ENCODE data around the gene DIPK1B. TPM values are rescaled to one million over a fixed set of nuclear protein-coding genes. Genes with fewer than 3 reads are reported as not detected.

DIPK1B gene
- total and polyA plus RNA-seq, 10 donors, result 5.2 to 26.5 (median 12.3) TPM

DNA sequence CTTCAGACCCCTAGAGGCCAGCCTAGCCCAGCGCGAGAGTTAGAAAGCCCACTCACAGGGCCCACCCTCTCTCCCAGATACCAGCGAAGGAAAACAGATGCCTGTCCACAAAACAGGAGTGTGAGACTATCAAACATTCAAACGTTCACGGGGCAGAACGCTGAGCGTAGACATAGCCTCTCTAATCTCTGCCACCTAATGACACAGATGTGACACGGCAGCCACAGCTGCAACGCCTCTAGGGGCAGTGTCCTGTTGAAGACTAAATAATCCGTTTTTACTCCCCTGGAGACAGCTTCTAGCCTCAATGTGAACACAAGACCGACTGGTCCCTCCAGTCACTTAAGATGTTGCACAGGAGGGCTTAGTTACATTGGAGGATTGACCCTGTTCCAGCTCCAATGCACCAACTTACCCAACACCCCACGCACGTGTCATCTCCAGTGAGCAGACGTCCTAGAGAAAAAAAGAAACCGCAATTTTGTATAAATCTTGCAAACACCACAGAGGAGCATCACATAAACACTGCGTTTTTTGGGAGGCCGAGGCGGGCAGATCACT, 14.3 kb downstream of the DIPK1B start:
- WGBS, 5 donors, result 13 to 20% (median 14%) methylated on average over 16 to 18 of the region's 18 CpGs
- Histone ChIP-seq H3K4me3 (peak overlapping the region; percentile 77 to 97 (median 88)), H3K27me3 (replicated peaks in 1 of 7) (peaks cover 0 to 10% (median 0%) of the 10 kb centered on the region in 7 donors), H3K4me1 (peaks cover 17 to 80% (median 66%) of the 10 kb centered on the region in 6 donors), H3K36me3 (peaks cover 6 to 51% (median 45%) of the 10 kb centered on the region in 6 donors), H3K27ac (peak overlapping the region in 4 of 8 donors; percentile 33 to 90 (median 84)), H3K9me3 (no peaks in the 10 kb centered on the region)
- TF ChIP-seq, protein P1, sequence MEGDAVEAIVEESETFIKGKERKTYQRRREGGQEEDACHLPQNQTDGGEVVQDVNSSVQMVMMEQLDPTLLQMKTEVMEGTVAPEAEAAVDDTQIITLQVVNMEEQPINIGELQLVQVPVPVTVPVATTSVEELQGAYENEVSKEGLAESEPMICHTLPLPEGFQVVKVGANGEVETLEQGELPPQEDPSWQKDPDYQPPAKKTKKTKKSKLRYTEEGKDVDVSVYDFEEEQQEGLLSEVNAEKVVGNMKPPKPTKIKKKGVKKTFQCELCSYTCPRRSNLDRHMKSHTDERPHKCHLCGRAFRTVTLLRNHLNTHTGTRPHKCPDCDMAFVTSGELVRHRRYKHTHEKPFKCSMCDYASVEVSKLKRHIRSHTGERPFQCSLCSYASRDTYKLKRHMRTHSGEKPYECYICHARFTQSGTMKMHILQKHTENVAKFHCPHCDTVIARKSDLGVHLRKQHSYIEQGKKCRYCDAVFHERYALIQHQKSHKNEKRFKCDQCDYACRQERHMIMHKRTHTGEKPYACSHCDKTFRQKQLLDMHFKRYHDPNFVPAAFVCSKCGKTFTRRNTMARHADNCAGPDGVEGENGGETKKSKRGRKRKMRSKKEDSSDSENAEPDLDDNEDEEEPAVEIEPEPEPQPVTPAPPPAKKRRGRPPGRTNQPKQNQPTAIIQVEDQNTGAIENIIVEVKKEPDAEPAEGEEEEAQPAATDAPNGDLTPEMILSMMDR (IDR thresholded peaks at IDR 0.05 in 8 of 11, conservative IDR thresholded peaks at IDR 0.05 in 3 of 11), result peak in 9 of 11 experiments; percentile 14 to 61 (median 43)
- no peak for TF ChIP-seq POLR2AphosphoS5 (IDR thresholded peaks at IDR 0.05)
- no peak for DNase-seq
- intact Hi-C loops (cut with DNase I; ENCODE audit: low total_unique reads), result no loop called here

- H3K27ac ChIP-seq, result peak overlapping the region; percentile 58 to 90 (median 82)
- peaks cover 17 to 66% (median 55%) of the 10 kb centered on the region in 6 donors for H3K4me1 ChIP-seq
- 0 to 1% (median 0%) methylated on average over 9 to 66 of the region's 66 CpGs for WGBS, 5 donors
- peak overlapping the region; percentile 77 to 97 (median 88) for H3K4me3 ChIP-seq
- TF ChIP-seq, protein P1 (IDR thresholded peaks at IDR 0.05 in 8 of 11, conservative IDR thresholded peaks at IDR 0.05 in 3 of 11), result peak; percentile 92 to 98 (median 97)
- peak; percentile 98 to 99 (median 99) for TF ChIP-seq POLR2A (IDR thresholded peaks at IDR 0.05)
- peak; percentile 100 for TF ChIP-seq POLR2AphosphoS5 (IDR thresholded peaks at IDR 0.05)
- H3K27me3 ChIP-seq (replicated peaks in 1 of 7), result peaks cover 0 to 10% (median 0%) of the 10 kb centered on the region in 7 donors
- H3K36me3 ChIP-seq, result peaks cover 6 to 37% (median 31%) of the 10 kb centered on the region in 6 donors
- no peaks in the 10 kb centered on the region for H3K9me3 ChIP-seq
- intact Hi-C loops (cut with DNase I; ENCODE audit: low total_unique reads), result no loop called here
- DNase-seq, result peak; percentile 96
Measured at GRCh38 chr9:136728080-136728547, 15.7 kb downstream of the DIPK1B start.

- H3K9me3 ChIP-seq, result no peaks in the 10 kb centered on the region
- TF ChIP-seq, protein P1 (IDR thresholded peaks at IDR 0.05 in 8 of 11, conservative IDR thresholded peaks at IDR 0.05 in 3 of 11), result no peak
- peaks cover 0 to 10% (median 0%) of the 10 kb centered on the region in 7 donors for H3K27me3 ChIP-seq (replicated peaks in 1 of 7)
- 3 to 13% (median 4%) methylated on average over 28 to 53 of the region's 53 CpGs for WGBS, 5 donors
- intact Hi-C loops (cut with DNase I; ENCODE audit: low total_unique reads), result no loop called here
- H3K27ac ChIP-seq, result peak overlapping the region in 6 of 8 donors; percentile 11 to 90 (median 85)
- H3K4me3 ChIP-seq, result peak overlapping the region; percentile 77 to 97 (median 88)
- peaks cover 4 to 32% (median 26%) of the 10 kb centered on the region in 6 donors for H3K36me3 ChIP-seq
- no peak for DNase-seq
- peaks cover 17 to 60% (median 49%) of the 10 kb centered on the region in 6 donors for H3K4me1 ChIP-seq
Measured at GRCh38 chr9:136728548-136729123, 16.3 kb downstream of the DIPK1B start.

DNA sequence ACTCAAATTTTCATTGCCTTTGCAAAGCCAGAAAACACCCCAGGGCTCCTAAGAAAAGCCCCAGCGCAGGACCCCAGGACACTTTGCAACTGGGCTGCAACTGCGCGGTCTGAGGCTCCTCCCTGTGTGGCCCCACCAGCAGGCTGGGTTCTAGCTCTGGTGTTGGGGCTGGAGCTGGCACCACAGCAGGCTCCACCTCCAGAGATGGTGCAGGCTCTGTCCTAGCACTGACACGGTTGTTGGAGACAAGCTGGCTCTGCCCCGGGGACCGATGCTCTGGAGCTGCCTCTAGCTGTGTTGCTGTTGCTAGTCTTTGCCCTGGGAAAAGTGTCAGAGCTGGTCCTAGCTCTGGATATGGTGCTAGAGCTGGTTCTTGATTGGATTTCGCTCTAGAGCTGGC, 16.8 kb downstream of the DIPK1B start:
- WGBS, 5 donors, result 72 to 88% (median 82%) methylated on average over 2 to 7 of the region's 7 CpGs; no CpG with 5 or more reads in 1 of the 5 donors
- Histone ChIP-seq H3K4me3 (peak overlapping the region; percentile 77 to 97 (median 88)), H3K27me3 (replicated peaks in 1 of 7) (peaks cover 0 to 10% (median 0%) of the 10 kb centered on the region in 7 donors), H3K36me3 (peaks cover 0 to 27% (median 21%) of the 10 kb centered on the region in 6 donors), H3K4me1 (peaks cover 17 to 55% (median 46%) of the 10 kb centered on the region in 6 donors), H3K27ac (peak overlapping the region in 1 of 8 donors; percentile 87), H3K9me3 (no peaks in the 10 kb centered on the region)
- TF ChIP-seq POLR2A (IDR thresholded peaks at IDR 0.05) (no peak), POLR2AphosphoS5 (IDR thresholded peaks at IDR 0.05) (no peak)
- TF ChIP-seq, protein P1 (IDR thresholded peaks at IDR 0.05 in 8 of 11, conservative IDR thresholded peaks at IDR 0.05 in 3 of 11), result no peak
- intact Hi-C loops (cut with DNase I; ENCODE audit: low total_unique reads), result no loop called here
- no peak for DNase-seq
